ENCODE data around the gene BLTP3B.
A peak's percentile ranks its signal among the peaks of the same experiment; 100 is the strongest.

The BLTP3B gene

DNA sequence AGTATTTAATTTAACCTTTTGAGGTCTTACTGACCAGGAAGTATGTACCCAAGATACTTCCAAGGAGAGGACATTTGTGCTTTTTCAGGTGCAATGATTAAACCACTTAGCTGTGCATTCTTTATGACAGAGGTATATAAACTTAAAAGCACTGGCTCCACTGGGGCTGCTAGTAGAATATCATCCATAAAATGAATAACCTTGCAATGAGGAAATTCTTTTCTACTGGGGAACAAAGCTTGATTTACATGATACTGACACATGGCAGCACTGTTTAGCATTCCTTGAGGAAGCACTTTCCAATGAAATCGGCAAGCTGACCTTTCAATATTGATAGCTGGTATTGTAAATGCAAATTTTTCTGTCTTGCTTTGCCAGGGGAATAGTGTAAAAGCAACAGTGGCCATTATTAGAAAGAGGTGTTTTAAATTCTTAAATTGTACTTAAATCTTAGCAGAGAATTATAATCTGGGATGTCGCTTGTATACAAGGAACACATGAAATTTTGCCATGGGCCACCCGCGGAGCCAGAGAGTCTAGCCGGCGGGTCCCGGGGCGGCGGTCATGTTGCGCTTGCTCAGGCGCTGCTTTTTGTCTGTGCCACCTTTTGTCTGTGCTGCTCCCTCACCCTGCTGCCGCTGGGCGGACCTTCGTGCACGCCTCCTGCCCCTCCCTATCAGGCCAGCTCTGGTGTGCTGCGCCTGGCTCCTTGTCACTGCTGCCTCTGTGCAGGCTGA lies 20.9 kb upstream of the BLTP3B start:
- peak; percentile 89 for DNase-seq (ENCODE audit: low spot score)

- DNase-seq (ENCODE audit: low spot score): no peak
Observed at GRCh38 chr12:100159391-100160104, 16.9 kb upstream of the BLTP3B start.

- DNase-seq (ENCODE audit: low spot score): no peak
Observed at GRCh38 chr12:100158535-100158934, 15.9 kb upstream of the BLTP3B start.

DNA sequence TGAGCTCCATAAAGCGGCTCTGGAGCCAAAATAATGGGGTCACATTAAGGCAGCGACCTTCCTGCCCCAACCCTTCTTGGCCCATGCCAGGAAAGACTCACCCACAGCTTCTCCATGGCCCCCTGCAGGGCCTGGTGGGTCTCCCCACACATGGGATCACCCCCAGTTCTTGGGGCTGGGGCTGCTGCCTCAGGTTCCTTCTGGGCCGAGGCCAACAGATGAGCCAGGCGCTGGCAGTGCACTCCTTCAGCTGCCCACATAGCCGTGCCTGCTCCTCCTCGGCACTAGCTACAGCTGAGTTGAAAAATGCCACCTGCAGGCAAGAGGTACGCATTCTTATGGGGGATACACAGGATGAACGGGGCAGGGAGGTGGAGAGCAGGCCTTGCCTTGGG lies 14.8 kb upstream of the BLTP3B start:
- no peak for DNase-seq (ENCODE audit: low spot score)

GRCh38 chr12:100156731-100157426 lies 14.2 kb upstream of the BLTP3B start:
- DNase-seq (ENCODE audit: low spot score): no peak

GRCh38 chr12:100154474-100155247 lies 12.0 kb upstream of the BLTP3B start:
- peak; percentile 75 for DNase-seq (ENCODE audit: low spot score)

DNA sequence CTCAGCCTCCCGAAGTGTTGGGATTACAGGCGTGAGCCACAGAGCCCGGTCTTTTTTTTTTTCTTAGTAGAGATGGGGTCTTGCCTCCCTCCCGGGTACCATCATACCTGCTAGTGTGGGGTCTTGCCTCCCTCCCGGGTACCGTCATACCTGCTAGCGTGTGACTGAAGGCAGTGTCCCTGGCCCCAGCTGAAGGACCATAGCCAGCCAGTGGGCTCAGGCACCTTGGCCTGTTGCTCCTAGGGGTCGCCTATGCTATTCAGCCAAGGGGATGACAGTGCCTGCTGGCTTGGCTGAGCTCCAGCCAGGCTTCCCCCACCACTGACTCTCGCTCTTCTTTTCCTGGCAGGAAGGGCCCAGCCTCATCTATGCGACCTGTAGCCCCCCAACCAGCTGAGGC lies 10.5 kb upstream of the BLTP3B start:
- DNase-seq (ENCODE audit: low spot score): no peak

DNA sequence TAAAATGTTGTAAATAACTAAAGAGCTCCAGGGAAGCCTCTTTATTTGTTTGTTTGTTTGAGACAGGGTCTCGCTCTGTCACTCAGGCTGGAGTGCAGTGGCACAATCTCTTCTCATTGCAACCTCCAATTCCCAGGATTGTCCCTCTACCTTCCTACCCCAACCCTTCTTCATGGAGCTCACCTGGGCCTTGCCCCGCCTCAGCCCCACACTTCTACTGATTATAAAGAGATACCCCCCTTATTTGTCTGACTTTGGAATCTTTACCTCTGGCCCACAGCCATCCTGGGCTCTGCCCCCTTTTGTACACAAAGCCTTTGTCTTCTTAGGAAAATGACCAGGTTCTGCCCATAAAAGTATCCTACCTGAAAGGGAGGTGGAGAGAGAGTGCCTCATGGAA lies 9.1 kb upstream of the BLTP3B start:
- DNase-seq (ENCODE audit: low spot score): no peak

- DNase-seq (ENCODE audit: low spot score): no peak
Observed at GRCh38 chr12:100146252-100146651, 3.6 kb upstream of the BLTP3B start.

- no peak for DNase-seq (ENCODE audit: low spot score)
Observed at GRCh38 chr12:100145643-100146042, 3.0 kb upstream of the BLTP3B start.

GRCh38 chr12:100141998-100142850 lies 450 bp downstream of the BLTP3B start:
- DNase-seq (ENCODE audit: low spot score): peak; percentile 48

DNA sequence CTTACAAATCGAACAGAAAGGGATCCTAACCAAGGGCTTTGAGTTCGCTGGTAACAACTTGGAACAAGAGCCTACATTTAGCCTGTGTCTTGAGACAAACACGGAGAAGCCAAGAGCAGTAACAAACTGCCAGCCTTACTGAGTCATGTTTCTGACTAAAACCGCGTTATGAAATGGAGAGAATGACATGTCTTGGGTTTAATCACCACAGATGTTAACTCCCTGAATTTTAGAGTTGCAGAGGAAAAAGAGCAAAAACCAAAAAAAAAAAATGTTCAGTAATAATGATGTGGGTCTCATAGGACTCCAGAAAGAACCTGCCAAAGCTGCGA lies 1.0 kb downstream of the BLTP3B start:
- DNase-seq (ENCODE audit: low spot score): no peak

GRCh38 chr12:100138803-100139098 lies 3.9 kb downstream of the BLTP3B start:
- DNase-seq (ENCODE audit: low spot score): no peak

GRCh38 chr12:100138048-100138802 lies 4.4 kb downstream of the BLTP3B start:
- DNase-seq (ENCODE audit: low spot score): peak; percentile 23

DNA sequence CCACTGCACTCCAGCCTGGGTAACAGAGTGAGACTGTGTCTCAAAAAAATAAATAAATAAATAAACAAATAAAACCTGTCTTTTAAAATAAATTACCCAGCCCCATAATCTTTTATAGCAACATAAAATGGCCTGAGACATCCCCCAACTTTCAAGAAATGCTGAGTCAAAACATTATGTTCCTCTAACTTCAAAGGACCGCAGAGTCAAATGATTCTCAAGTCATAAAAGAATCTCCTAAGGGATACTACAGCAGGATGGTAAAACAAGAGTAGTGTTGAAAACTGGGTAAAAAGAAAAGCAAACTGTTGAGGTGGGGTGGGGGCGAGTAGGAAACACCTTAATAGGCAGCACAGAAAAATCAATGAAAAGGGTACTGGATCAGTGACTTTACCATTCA lies 9.5 kb downstream of the BLTP3B start:
- no peak for DNase-seq (ENCODE audit: low spot score)

DNA sequence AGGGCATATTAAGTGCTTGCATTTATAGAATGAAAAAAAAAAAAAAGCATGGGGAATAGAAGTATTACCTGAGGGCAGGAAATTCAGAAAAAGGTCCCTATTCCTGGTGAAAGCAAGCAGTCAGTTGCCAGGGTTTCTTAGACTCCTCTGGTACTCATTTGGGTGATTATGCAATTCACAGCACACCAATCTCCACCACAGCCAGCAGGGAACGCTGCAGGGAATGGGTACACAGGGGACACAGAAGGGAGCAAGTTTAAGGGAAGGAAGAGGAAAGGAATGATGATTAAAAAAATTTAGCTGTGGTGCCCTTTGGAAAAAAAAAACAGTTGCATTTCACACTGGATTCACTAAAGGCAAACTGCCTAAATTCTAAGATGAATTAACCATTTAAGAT lies 14.2 kb downstream of the BLTP3B start:
- DNase-seq (ENCODE audit: low spot score): no peak

DNA sequence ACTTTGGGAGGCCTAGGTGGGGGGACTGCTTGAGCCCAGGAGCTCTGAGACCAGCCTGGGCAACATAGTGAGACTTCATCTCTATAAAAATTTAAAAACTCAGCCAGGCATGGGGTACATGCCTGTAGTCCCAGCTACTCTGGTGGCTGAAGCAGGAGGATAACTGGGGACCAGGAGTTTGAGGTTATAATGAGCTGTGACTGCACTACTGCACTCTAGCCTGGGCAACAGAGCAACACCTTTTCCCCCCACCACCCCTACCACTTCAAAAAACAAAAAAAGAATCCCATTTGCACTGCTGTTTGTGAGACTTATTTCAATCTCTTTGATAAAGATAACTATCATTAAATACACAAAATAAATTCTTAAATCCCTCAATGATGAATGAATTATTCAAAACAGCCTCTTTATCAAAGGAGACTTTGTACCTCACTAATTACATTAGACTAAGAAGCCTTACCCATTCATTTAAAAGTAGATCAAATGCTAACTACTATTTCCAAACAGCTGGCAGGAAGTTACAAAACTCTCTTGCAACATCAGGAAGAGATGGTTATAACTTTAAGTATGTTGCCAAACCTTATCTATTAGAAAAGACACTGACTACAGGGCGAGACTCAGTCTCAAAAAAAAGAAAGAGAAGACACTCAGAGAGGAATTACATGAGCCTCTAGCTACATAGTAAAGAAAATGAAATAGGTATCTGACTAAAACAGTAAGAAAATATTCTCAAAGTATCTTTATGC lies 14.7 kb downstream of the BLTP3B start:
- DNase-seq (ENCODE audit: low spot score): no peak

GRCh38 chr12:100123316-100124095 lies 19.2 kb downstream of the BLTP3B start:
- DNase-seq (ENCODE audit: low spot score): peak; percentile 21

GRCh38 chr12:100120355-100120754 lies 22.3 kb downstream of the BLTP3B start:
- no peak for DNase-seq (ENCODE audit: low spot score)
